Stimulated activated effector memory CD8-positive, alpha-beta T cell treated with anti-CD3 and anti-CD28 coated beads, Interleukin-12 subunit alpha, Interleukin-12 subunit beta, amount 100 ng/mL, for 72 hours (primary cell): ENCODE measurements around the gene INTS13.
"Not testable (repeated sequence)": the region's sequence is repeated elsewhere in the genome, so short reads cannot be mapped to it uniquely, and the experiment has no call there.

Source experiments
- ATAC-seq: fragments of 150-1000 bp; cut with Tn5 transposase; 2 replicates; pipeline ENCODE4 v1.10.0; 2021
- DNase-seq, 2 donors: peaks; one replicate each; pipeline ENCODE4 v3.0.0; 2021 to 2022; ENCODE audit warnings: low spot score in 2 of 2
- H3K27ac Mint-ChIP-seq: one replicate; pipeline ENCODE4 v1.8.0; 2022; ENCODE audit warnings: mild to moderate bottlenecking, mixed read lengths
- H3K36me3 Mint-ChIP-seq: one replicate; pipeline ENCODE4 v1.8.0; 2022; ENCODE audit warnings: mild to moderate bottlenecking, mixed read lengths
- H3K4me1 Mint-ChIP-seq: one replicate; pipeline ENCODE4 v1.8.0; 2022; ENCODE audit warnings: mixed read lengths
- H3K4me3 Mint-ChIP-seq: one replicate; pipeline ENCODE4 v1.8.0; 2022; ENCODE audit warnings: mild to moderate bottlenecking, mixed read lengths
- H3K9me3 Mint-ChIP-seq: one replicate; pipeline ENCODE4 v1.8.0; 2022; ENCODE audit warnings: mixed read lengths

Gene INTS13

GRCh38 chr12:26937863-26938700, at the start of gene INTS13, which contains the start of gene FGFR1OP2:
Gene INTS13, minus strand, starts transcription at chr12:26937981. Its CDS starts 1,178 bp downstream, at chr12:26936803.
Gene FGFR1OP2, plus strand, starts transcription at chr12:26938470. Its CDS starts 15,689 bp downstream, at chr12:26954159.
- peak within 1 kb of the TSS; percentile 97 for H3K27ac Mint-ChIP-seq
- H3K36me3 Mint-ChIP-seq, result peaks cover 53% of the 10 kb centered on the region
- H3K4me3 Mint-ChIP-seq, result peak within 1 kb of the TSS; percentile 95
- peak; percentile 97 to 98 for DNase-seq
- peaks cover 55% of the 10 kb centered on the region for H3K4me1 Mint-ChIP-seq
- H3K9me3 Mint-ChIP-seq, result no peaks in the 10 kb centered on the region
- ATAC-seq, result peak; percentile 95

GRCh38 chr12:26982866-26983265, 45.1 kb upstream of the INTS13 start:
- H3K4me3 Mint-ChIP-seq, result no peak overlapping the region
- peak overlapping the region; percentile 46 for H3K27ac Mint-ChIP-seq
- DNase-seq, result no peak
- peaks cover 14% of the 10 kb centered on the region for H3K4me1 Mint-ChIP-seq
- H3K9me3 Mint-ChIP-seq, result peaks cover 6% of the 10 kb centered on the region
- no peak for ATAC-seq
- peaks cover 39% of the 10 kb centered on the region for H3K36me3 Mint-ChIP-seq

- Mint-ChIP-seq H3K4me3 (no peak overlapping the region), H3K36me3 (peaks cover 49% of the 10 kb centered on the region), H3K27ac (peak overlapping the region; percentile 33), H3K9me3 (no peaks in the 10 kb centered on the region), H3K4me1 (peaks cover 12% of the 10 kb centered on the region)
- no peak for DNase-seq
- no peak for ATAC-seq
Observed at GRCh38 chr12:26979733-26980132, 42.0 kb upstream of the INTS13 start.

- no peaks in the 10 kb centered on the region for H3K9me3 Mint-ChIP-seq
- ATAC-seq (no peak), DNase-seq (no peak)
- H3K36me3 Mint-ChIP-seq, result peaks cover 54% of the 10 kb centered on the region
- H3K4me3 Mint-ChIP-seq, result no peak overlapping the region
- peaks cover 6% of the 10 kb centered on the region for H3K4me1 Mint-ChIP-seq
- peak overlapping the region; percentile 33 for H3K27ac Mint-ChIP-seq
Observed at GRCh38 chr12:26978801-26979200, 41.0 kb upstream of the INTS13 start.

- DNase-seq (no peak), ATAC-seq (no peak)
- Mint-ChIP-seq H3K9me3 (no peaks in the 10 kb centered on the region), H3K27ac (no peak overlapping the region), H3K4me3 (no peak overlapping the region), H3K36me3 (peaks cover 45% of the 10 kb centered on the region), H3K4me1 (peaks cover 10% of the 10 kb centered on the region)
Observed at GRCh38 chr12:26976687-26977086, 38.9 kb upstream of the INTS13 start.

GRCh38 chr12:26971963-26972362, 34.2 kb upstream of the INTS13 start:
- ATAC-seq (peak; percentile 100), DNase-seq (peak; percentile 32 to 77)
- H3K27ac Mint-ChIP-seq, result peak overlapping the region; percentile 60
- H3K36me3 Mint-ChIP-seq, result peaks cover 36% of the 10 kb centered on the region
- H3K9me3 Mint-ChIP-seq, result no peaks in the 10 kb centered on the region
- no peak overlapping the region for H3K4me3 Mint-ChIP-seq
- H3K4me1 Mint-ChIP-seq, result peaks cover 7% of the 10 kb centered on the region

- no peak for DNase-seq
- no peak overlapping the region for H3K27ac Mint-ChIP-seq
- peaks cover 50% of the 10 kb centered on the region for H3K36me3 Mint-ChIP-seq
Observed at GRCh38 chr12:26970136-26970535, 32.4 kb upstream of the INTS13 start.

GRCh38 chr12:26966842-26967241, 29.1 kb upstream of the INTS13 start:
- Mint-ChIP-seq H3K36me3 (peaks cover 63% of the 10 kb centered on the region), H3K27ac (no peak overlapping the region), H3K4me1 (peaks cover 5% of the 10 kb centered on the region), H3K9me3 (no peaks in the 10 kb centered on the region), H3K4me3 (no peak overlapping the region)
- ATAC-seq (no peak), DNase-seq (no peak)

More at GRCh38 chr12:26970136-26970535, 32.4 kb upstream of the INTS13 start:
- Mint-ChIP-seq H3K9me3 (no peaks in the 10 kb centered on the region), H3K4me3 (no peak overlapping the region), H3K4me1 (peaks cover 7% of the 10 kb centered on the region)
- ATAC-seq, result no peak

- no peak for ATAC-seq
Observed at GRCh38 chr12:26963413-26963812, 25.6 kb upstream of the INTS13 start.

GRCh38 chr12:26961803-26962202, 24.0 kb upstream of the INTS13 start:
- Mint-ChIP-seq H3K4me1 (no peaks in the 10 kb centered on the region), H3K4me3 (no peak overlapping the region), H3K9me3 (no peaks in the 10 kb centered on the region), H3K27ac (peak overlapping the region; percentile 23), H3K36me3 (peaks cover 98% of the 10 kb centered on the region)
- no peak for ATAC-seq
- no peak for DNase-seq

More at GRCh38 chr12:26963413-26963812, 25.6 kb upstream of the INTS13 start:
- Mint-ChIP-seq H3K4me3 (no peak overlapping the region), H3K9me3 (no peaks in the 10 kb centered on the region), H3K36me3 (peaks cover 95% of the 10 kb centered on the region), H3K4me1 (no peaks in the 10 kb centered on the region), H3K27ac (no peak overlapping the region)
- no peak for DNase-seq

GRCh38 chr12:26961391-26961790, 23.6 kb upstream of the INTS13 start:
- not testable (repeated sequence) for ATAC-seq, H3K4me3 Mint-ChIP-seq, H3K9me3 Mint-ChIP-seq, H3K4me1 Mint-ChIP-seq, DNase-seq
- H3K36me3 Mint-ChIP-seq, result peaks cover 98% of the 10 kb centered on the region
- H3K27ac Mint-ChIP-seq, result peak overlapping the region; percentile 23

GRCh38 chr12:26954027-26954426, 16.2 kb upstream of the INTS13 start:
- DNase-seq, result no peak
- Mint-ChIP-seq H3K4me3 (no peak overlapping the region), H3K9me3 (no peaks in the 10 kb centered on the region), H3K36me3 (peaks cover 62% of the 10 kb centered on the region), H3K4me1 (peaks cover 8% of the 10 kb centered on the region), H3K27ac (no peak overlapping the region)
- ATAC-seq, result no peak

GRCh38 chr12:26953447-26953846, 15.7 kb upstream of the INTS13 start:
- Mint-ChIP-seq H3K4me1 (peaks cover 8% of the 10 kb centered on the region), H3K27ac (no peak overlapping the region), H3K36me3 (peaks cover 58% of the 10 kb centered on the region), H3K4me3 (no peak overlapping the region), H3K9me3 (peaks cover 2% of the 10 kb centered on the region)
- ATAC-seq (no peak), DNase-seq (no peak)

GRCh38 chr12:26948309-26948708, 10.5 kb upstream of the INTS13 start:
- Mint-ChIP-seq H3K9me3 (peaks cover 10% of the 10 kb centered on the region), H3K4me1 (peaks cover 34% of the 10 kb centered on the region), H3K36me3 (peaks cover 35% of the 10 kb centered on the region), H3K4me3 (no peak overlapping the region), H3K27ac (no peak overlapping the region)
- ATAC-seq (no peak), DNase-seq (no peak)

GRCh38 chr12:26941215-26941594, 3.4 kb upstream of the INTS13 start:
- H3K4me1 Mint-ChIP-seq, result peaks cover 39% of the 10 kb centered on the region
- ATAC-seq (no peak), DNase-seq (no peak)
- peaks cover 29% of the 10 kb centered on the region for H3K36me3 Mint-ChIP-seq
- peak overlapping the region; percentile 86 for H3K27ac Mint-ChIP-seq
- H3K4me3 Mint-ChIP-seq, result peak overlapping the region; percentile 95
- H3K9me3 Mint-ChIP-seq, result no peaks in the 10 kb centered on the region
